WI38 (cell line): Measurements from ENCODE around the gene RHOXF2B.
"Not testable (repeated sequence)": the region's sequence is repeated elsewhere in the genome, so short reads cannot be mapped to it uniquely, and the experiment has no call there.

ENCODE experiments used
- H3K4me3 ChIP-seq: 2 replicates; pipeline ENCODE4 v1.5.1; 2011; ENCODE audit warnings: low read depth, mild to moderate bottlenecking, control low read depth, low read length
- TF ChIP-seq, protein P1 (sequence below): IDR thresholded peaks from 2 replicates; pipeline ENCODE4 v1.5.1; 2012; ENCODE audit warnings: low read depth, mild to moderate bottlenecking, control low read depth, low read length

Gene RHOXF2B

DNA sequence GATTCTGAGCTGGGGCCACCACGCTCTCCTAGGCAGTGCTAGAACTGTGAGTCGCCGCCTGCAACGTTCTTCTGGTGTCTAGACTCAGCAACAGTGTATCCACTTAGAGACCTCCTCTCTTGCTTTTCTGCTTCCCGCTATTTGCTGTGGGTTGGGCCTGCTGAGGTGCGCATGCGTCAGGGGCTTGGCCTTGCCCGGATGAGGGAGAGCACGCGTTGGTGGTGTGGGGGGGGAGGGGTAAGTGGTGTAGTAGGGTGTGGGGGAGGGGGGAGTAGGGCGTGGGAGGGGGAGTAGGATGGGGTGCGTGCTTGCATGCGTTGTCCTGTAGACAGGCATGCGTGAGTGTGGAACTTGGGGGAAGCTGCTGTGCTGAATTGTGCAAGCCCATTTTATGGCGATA, at the start of gene RHOXF2B:
RHOXF2B (minus strand) TSS at position 101 of the 400 bp plus-strand sequence. CDS start 138 bp downstream, outside the sequence.
- H3K4me3 ChIP-seq = not testable (repeated sequence)

DNA sequence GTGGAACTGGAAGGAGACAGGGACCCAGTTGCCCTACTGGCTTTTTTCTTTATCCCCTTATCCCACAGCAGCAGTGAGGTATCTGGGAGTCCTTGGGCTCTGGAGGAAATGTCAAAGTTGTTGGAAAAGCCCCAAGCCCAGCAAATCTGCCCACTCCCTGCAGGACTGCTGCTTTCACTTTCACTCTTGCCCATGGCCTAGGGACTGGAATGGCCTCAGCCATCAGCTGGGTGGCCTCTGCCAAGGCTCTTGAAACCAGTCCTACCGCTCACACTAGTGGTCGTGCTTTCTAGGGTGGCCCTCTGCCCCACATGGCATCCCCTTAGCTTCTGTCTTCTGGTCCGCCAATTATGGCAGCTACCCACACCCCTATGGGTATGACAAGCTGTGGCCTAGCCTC, 48.0 kb upstream of the RHOXF2B start:
- peak overlapping the region; percentile 2; the same call in 1 of the 2 replicates for H3K4me3 ChIP-seq
- TF ChIP-seq, protein P1, sequence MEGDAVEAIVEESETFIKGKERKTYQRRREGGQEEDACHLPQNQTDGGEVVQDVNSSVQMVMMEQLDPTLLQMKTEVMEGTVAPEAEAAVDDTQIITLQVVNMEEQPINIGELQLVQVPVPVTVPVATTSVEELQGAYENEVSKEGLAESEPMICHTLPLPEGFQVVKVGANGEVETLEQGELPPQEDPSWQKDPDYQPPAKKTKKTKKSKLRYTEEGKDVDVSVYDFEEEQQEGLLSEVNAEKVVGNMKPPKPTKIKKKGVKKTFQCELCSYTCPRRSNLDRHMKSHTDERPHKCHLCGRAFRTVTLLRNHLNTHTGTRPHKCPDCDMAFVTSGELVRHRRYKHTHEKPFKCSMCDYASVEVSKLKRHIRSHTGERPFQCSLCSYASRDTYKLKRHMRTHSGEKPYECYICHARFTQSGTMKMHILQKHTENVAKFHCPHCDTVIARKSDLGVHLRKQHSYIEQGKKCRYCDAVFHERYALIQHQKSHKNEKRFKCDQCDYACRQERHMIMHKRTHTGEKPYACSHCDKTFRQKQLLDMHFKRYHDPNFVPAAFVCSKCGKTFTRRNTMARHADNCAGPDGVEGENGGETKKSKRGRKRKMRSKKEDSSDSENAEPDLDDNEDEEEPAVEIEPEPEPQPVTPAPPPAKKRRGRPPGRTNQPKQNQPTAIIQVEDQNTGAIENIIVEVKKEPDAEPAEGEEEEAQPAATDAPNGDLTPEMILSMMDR = no peak

DNA sequence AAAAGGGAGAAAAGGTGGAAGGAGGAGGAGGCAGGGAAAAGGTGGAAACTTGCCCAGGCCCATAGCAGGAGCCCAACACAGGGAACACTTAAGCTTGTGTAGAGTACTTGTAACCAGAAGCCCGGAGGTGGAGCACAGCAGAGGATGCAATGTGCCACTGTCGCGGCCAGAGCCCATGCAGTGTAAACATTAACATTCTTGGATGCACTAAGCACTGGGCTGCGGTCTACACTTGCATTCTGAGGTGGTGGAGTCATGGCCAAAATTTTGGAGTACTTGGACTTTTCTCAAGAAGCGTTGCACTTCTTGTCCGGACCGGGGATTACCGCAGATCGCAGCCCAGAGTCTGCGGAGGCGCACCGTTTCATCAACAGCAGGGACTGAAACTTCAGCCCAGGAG, 42.7 kb upstream of the RHOXF2B start:
- H3K4me3 ChIP-seq = no peak overlapping the region
- TF ChIP-seq, protein P1 = no peak

DNA sequence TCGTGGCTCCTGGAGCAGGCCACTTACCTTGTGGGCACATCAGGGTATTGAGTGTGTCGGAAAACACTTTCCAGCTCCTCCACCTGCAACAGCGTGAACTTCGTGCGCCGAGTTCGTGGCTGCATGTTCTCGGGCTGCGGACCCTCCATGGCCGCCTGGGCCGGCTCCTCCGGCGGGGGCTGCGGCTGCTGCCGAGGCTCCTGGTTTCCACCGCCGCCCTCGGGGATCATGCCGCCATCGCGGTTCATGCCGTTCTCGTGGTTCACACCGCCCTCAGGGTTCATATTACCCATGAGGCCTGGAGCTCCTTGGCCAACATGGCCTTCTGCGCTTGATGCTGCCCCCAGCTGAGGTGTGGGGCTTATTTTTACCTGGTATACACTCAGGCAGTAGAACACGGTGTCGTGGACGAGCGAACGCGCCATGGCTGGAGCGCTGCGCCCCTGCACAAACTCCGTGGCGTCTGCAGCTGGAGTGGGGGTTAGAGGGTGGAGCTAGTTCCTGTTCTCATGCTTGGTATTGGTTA, 38.0 kb upstream of the RHOXF2B start, which contains the start of gene RHOXF1:
RHOXF1 (minus strand) TSS at position 476 of the 526 bp plus-strand sequence; CDS start at position 425, 51 bp downstream.
- no peak within 1 kb of the TSS for H3K4me3 ChIP-seq
- TF ChIP-seq, protein P1 = no peak

DNA sequence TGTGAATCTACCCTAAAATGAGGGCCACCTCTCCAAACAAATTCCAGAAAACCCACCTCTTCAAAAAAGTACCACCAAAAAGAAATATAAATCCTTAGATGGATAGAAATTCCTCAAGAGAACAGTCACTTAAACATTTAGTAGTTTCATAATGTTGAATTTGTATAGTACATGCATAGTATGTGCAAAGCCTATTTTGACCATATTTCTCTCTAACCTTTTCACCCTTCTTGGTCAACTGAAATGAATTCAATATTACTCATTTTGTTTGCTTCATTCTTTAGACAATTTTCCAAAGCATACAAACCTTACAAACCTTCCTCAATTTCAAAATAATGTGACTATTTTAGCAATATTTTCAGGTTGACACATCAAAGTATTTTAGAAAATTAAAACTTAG, 34.1 kb upstream of the RHOXF2B start:
- TF ChIP-seq, protein P1 = no peak
- no peak overlapping the region for H3K4me3 ChIP-seq

DNA sequence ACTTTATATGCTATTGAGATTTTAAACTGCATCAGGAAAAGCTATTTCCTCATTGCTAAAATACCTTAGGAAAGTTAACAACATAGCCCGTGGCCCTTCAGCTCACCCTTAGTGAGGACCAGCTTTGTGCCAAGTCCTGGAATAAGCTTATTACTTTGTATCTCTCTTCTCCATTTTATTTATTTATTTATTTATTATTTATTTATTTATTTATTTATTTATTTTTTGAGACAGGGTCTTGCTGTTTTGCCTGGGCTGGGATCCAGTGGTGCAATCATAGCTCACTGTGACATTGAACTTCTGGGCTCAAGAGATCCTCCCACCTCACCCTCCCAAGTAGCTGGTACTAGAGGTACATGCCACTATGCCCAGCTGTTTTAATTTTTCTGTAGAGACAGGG, 31.9 kb upstream of the RHOXF2B start:
- TF ChIP-seq, protein P1 = no peak
- no peak overlapping the region for H3K4me3 ChIP-seq

DNA sequence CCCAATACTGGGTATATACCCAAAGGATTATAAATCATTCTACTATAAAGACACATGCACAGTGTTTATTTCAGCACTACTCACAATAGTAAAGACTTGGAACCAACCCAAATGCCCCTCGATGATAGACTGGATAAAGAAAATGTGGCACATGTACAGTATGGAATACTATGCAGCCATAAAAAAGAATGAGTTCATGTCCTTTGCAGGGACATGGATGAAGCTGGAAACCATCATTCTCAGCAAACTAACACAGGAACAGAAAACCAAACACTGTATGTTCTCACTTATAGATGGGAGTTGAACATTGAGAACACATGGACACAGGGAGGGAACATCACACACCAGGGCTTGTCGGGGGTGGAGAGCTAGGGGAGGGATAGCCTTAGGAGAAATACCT, 27.2 kb upstream of the RHOXF2B start:
- H3K4me3 ChIP-seq = not testable (repeated sequence)

DNA sequence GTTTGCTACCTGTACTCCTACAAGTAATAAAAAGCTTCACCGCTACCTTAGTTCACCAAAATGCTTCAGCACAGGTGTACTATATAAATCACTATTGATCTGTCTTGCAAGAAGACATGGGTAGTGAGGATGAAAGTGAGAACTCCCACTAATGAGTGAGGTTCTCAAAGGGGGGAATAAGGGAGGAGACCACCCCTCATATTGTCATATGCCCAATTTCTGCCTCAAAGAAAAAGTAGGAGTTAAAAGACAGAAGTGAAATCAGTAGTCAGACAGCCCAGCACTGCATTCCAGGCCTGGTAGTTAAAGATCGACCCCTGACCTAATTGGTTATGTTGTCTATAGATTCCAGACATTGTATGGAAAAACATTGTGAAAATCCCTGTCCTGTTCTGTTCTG, 23.6 kb upstream of the RHOXF2B start:
- not testable (repeated sequence) for H3K4me3 ChIP-seq

DNA sequence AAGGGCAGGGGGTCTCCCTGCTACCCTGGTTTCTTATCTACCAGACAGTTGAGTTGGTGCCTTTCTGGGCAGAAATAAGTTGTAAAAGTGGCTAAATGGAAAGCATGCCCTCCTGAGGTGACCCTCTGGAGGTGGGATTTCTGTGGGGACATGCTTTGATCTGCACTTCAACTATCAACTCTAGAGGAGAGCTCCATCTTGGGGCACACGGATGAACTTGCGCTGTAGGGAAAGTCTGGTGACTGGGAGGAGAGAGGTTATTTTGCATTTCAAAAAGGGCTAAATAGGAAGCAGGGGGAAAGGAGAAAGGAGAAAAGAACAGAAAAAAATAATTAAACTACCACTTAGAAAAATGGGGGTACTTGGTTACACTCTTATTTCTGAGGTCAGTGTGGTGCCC, 12.7 kb upstream of the RHOXF2B start:
- TF ChIP-seq, protein P1 = no peak
- H3K4me3 ChIP-seq = no peak overlapping the region
